C1 segment of cervical spinal cord (tissue), 14 donors: ENCODE results near the gene COA3.
"Not testable (repeated sequence)": the region's sequence is repeated elsewhere in the genome, so short reads cannot be mapped to it uniquely, and the experiment has no call there.

ENCODE experiments used
- DNase-seq, 14 donors: peaks; one replicate each; lab custom pipeline; 2025; lab: John Stamatoyannopoulos, UW

Gene COA3

GRCh38 chr17:42782166-42783061 is 16.1 kb downstream of the COA3 start:
- DNase-seq: no peak

GRCh38 chr17:42781639-42782165 is 16.8 kb downstream of the COA3 start:
- DNase-seq: no peak

GRCh38 chr17:42780851-42781638 is 17.5 kb downstream of the COA3 start:
- no peak for DNase-seq

GRCh38 chr17:42779936-42780850 is 18.3 kb downstream of the COA3 start, which contains the start of gene WNK4:
Gene WNK4, plus strand, starts transcription at chr17:42780610. Its CDS starts 89 bp downstream, at chr17:42780699.
- no peak for DNase-seq

GRCh38 chr17:42779304-42779935 is 19.1 kb downstream of the COA3 start:
- no peak for DNase-seq

GRCh38 chr17:42778570-42778969 is 19.9 kb downstream of the COA3 start:
- DNase-seq: no peak

GRCh38 chr17:42775534-42776098 is 22.9 kb downstream of the COA3 start:
- DNase-seq: no peak

- DNase-seq: no peak
Measured at GRCh38 chr17:42774066-42774745, 24.3 kb downstream of the COA3 start.

- DNase-seq: peak in 13 of 14 donors; percentile 26 to 79 (median 73)
Measured at GRCh38 chr17:42773290-42774035, 25.0 kb downstream of the COA3 start, which contains the start of gene VPS25. Gene VPS25, plus strand, starts transcription at chr17:42773449. Its CDS starts 27 bp downstream, at chr17:42773476.

- no peak for DNase-seq
Measured at GRCh38 chr17:42772945-42773289, 25.6 kb downstream of the COA3 start.

- not testable (repeated sequence) for DNase-seq
Measured at GRCh38 chr17:42769964-42770363, 28.5 kb downstream of the COA3 start.

- DNase-seq: not testable (repeated sequence)
Measured at GRCh38 chr17:42768006-42768405, 30.5 kb downstream of the COA3 start.

- DNase-seq: no peak
Measured at GRCh38 chr17:42767512-42767911, 31.0 kb downstream of the COA3 start.

- DNase-seq: no peak
Measured at GRCh38 chr17:42766124-42766523, 32.4 kb downstream of the COA3 start.

- DNase-seq: no peak
Measured at GRCh38 chr17:42761638-42762037, 36.9 kb downstream of the COA3 start.

GRCh38 chr17:42760652-42761581 is 37.6 kb downstream of the COA3 start, which contains the start of gene RAMP2:
Gene RAMP2, plus strand, starts transcription at chr17:42761227. Its CDS starts 35 bp downstream, at chr17:42761262.
- DNase-seq: peak in 1 of 14 donors; percentile 32

GRCh38 chr17:42759982-42760651 is 38.4 kb downstream of the COA3 start:
- no peak for DNase-seq
